Activated CD4-positive, alpha-beta T cell treated with anti-CD3 and anti-CD28 coated beads for 36 hours (primary cell): ENCODE results near the gene RAB11FIP4. TPM values are rescaled to one million over a fixed set of nuclear protein-coding genes. Genes with fewer than 3 reads are reported as not detected.

Experiments
- ATAC-seq: fragments of 200-7000 bp; cut with Tn5 transposase; one replicate; pipeline ENCODE4 v1.10.0; 2021; ENCODE audit warnings: mild to moderate bottlenecking, moderate library complexity
- CTCF ChIA-PET: fragments of 350-600 bp; sonication (Branson Sonifier 250); formaldehyde crosslinking; loops from one replicate; lab custom pipeline; 2021; ENCODE audit warnings: antibody characterized with exemption; lab: Charles Lee
- POLR2A ChIA-PET: fragments of 350-600 bp; sonication (Branson Sonifier 250); formaldehyde crosslinking; loops from one replicate; lab custom pipeline; 2021; ENCODE audit warnings: antibody characterized with exemption, inconsistent platforms; lab: Charles Lee
- DNase-seq: peaks from one replicate; pipeline ENCODE4 v3.0.0-alpha.2; 2020
- H3K27ac Mint-ChIP-seq: one replicate; pipeline ENCODE4 v1.8.0; 2021; ENCODE audit warnings: mixed read lengths
- H3K27me3 Mint-ChIP-seq: one replicate; pipeline ENCODE4 v1.8.0; 2021; ENCODE audit warnings: mixed read lengths
- H3K36me3 Mint-ChIP-seq: one replicate; pipeline ENCODE4 v1.8.0; 2021; ENCODE audit warnings: low read depth, mixed read lengths
- H3K4me1 Mint-ChIP-seq: one replicate; pipeline ENCODE4 v1.8.0; 2021; ENCODE audit warnings: mixed read lengths
- H3K4me3 Mint-ChIP-seq: one replicate; pipeline ENCODE4 v1.8.0; 2021; ENCODE audit warnings: mild to moderate bottlenecking, moderate library complexity, mixed read lengths
- H3K9me3 Mint-ChIP-seq: one replicate; pipeline ENCODE4 v1.8.0; 2021; ENCODE audit warnings: low read depth, mixed read lengths
- intact Hi-C, 2 experiments: fragments of 100-400 bp; cut with DNase I in 1 of 2; cut with micrococcal nuclease in 1 of 2; formaldehyde crosslinking; loops; one replicate each; pipeline versions ENCODE4 v1.14.2 to v1.15.1; 2022 to 2024; cut with DNase I, micrococcal nuclease
- total RNA-seq, 2 experiments: library from RNA; stranded (reverse); gene quantifications; one replicate each; pipeline ENCODE4 v1.2.3, GENCODE V29; 2021

RAB11FIP4 gene
- total RNA-seq, 2 experiments from 2014 or later = 30.3 to 41.4 TPM

GRCh38 chr17:31522284-31522931, 130.9 kb downstream of the RAB11FIP4 start:
- no peak overlapping the region for H3K27ac Mint-ChIP-seq
- peaks cover 30% of the 10 kb centered on the region for H3K36me3 Mint-ChIP-seq
- CTCF ChIA-PET = interaction anchor here (0.6 to 4.5 kb wide), 6 partner anchors 11 to 335 kb away, joined by 3 to 25 read pairs (median 3); no protein-coding TSS in a partner anchor
- no peaks in the 10 kb centered on the region for H3K4me1 Mint-ChIP-seq
- H3K9me3 Mint-ChIP-seq = no peaks in the 10 kb centered on the region
- H3K4me3 Mint-ChIP-seq = no peak overlapping the region
- ATAC-seq (no peak), DNase-seq (no peak)
- intact Hi-C loops = no loop called here
- POLR2A ChIA-PET = interaction anchor here (0.8 to 1.3 kb wide), 2 partner anchors 11 to 210 kb away, joined by 3 read pairs; no protein-coding TSS in a partner anchor
- H3K27me3 Mint-ChIP-seq = no peaks in the 10 kb centered on the region

GRCh38 chr17:31522987-31523495, 131.6 kb downstream of the RAB11FIP4 start:
- DNase-seq (no peak), ATAC-seq (no peak)
- Mint-ChIP-seq H3K36me3 (peaks cover 27% of the 10 kb centered on the region), H3K4me1 (no peaks in the 10 kb centered on the region), H3K27ac (no peak overlapping the region), H3K4me3 (no peak overlapping the region), H3K27me3 (no peaks in the 10 kb centered on the region), H3K9me3 (no peaks in the 10 kb centered on the region)
- ChIA-PET POLR2A (interaction anchor here (1.3 kb wide), 1 partner anchor 12 kb away, joined by 3 read pairs; no protein-coding TSS in a partner anchor), CTCF (interaction anchor here (0.7 to 4.5 kb wide), 6 partner anchors 12 to 335 kb away, joined by 3 to 25 read pairs (median 4); no protein-coding TSS in a partner anchor)
- intact Hi-C loops = no loop called here

GRCh38 chr17:31523862-31524730, 132.6 kb downstream of the RAB11FIP4 start:
- intact Hi-C loops = no loop called here
- no peak overlapping the region for H3K27ac Mint-ChIP-seq
- H3K4me1 Mint-ChIP-seq = no peaks in the 10 kb centered on the region
- DNase-seq (no peak), ATAC-seq (no peak)
- no peak overlapping the region for H3K4me3 Mint-ChIP-seq
- CTCF ChIA-PET = interaction anchor here (0.7 to 4.5 kb wide), 16 partner anchors 9 to 382 kb away, joined by 3 to 25 read pairs (median 4); no protein-coding TSS in a partner anchor
- no peaks in the 10 kb centered on the region for H3K9me3 Mint-ChIP-seq
- no peaks in the 10 kb centered on the region for H3K27me3 Mint-ChIP-seq
- POLR2A ChIA-PET = no interaction called here
- H3K36me3 Mint-ChIP-seq = peaks cover 27% of the 10 kb centered on the region

GRCh38 chr17:31524926-31525800, 133.7 kb downstream of the RAB11FIP4 start:
- H3K27ac Mint-ChIP-seq = no peak overlapping the region
- ChIA-PET POLR2A (no interaction called here), CTCF (interaction anchor here (0.6 to 4.5 kb wide), 21 partner anchors 9 to 383 kb away, joined by 3 to 25 read pairs (median 4); no protein-coding TSS in a partner anchor)
- ATAC-seq = peak; percentile 88
- no peaks in the 10 kb centered on the region for H3K9me3 Mint-ChIP-seq
- no peaks in the 10 kb centered on the region for H3K4me1 Mint-ChIP-seq
- no peaks in the 10 kb centered on the region for H3K27me3 Mint-ChIP-seq
- DNase-seq = peak; percentile 93
- H3K4me3 Mint-ChIP-seq = no peak overlapping the region
- H3K36me3 Mint-ChIP-seq = peaks cover 27% of the 10 kb centered on the region
- intact Hi-C loops = loop anchor here (1.0 kb wide), 2 partner anchors 88 to 136 kb away; no protein-coding TSS in a partner anchor

GRCh38 chr17:31525801-31526549, 134.5 kb downstream of the RAB11FIP4 start:
- Mint-ChIP-seq H3K9me3 (no peaks in the 10 kb centered on the region), H3K36me3 (peaks cover 27% of the 10 kb centered on the region), H3K27ac (no peak overlapping the region), H3K4me3 (no peak overlapping the region), H3K27me3 (no peaks in the 10 kb centered on the region), H3K4me1 (no peaks in the 10 kb centered on the region)
- CTCF ChIA-PET = interaction anchor here (0.6 to 3.0 kb wide), 10 partner anchors 8 to 344 kb away, joined by 3 to 16 read pairs (median 4); no protein-coding TSS in a partner anchor
- ATAC-seq = no peak
- POLR2A ChIA-PET = no interaction called here
- DNase-seq = no peak
- intact Hi-C loops = loop anchor here (1.0 kb wide), 2 partner anchors 89 to 137 kb away; no protein-coding TSS in a partner anchor

- Mint-ChIP-seq H3K27ac (no peak overlapping the region), H3K36me3 (peaks cover 28% of the 10 kb centered on the region), H3K27me3 (no peaks in the 10 kb centered on the region), H3K4me3 (no peak overlapping the region), H3K9me3 (no peaks in the 10 kb centered on the region), H3K4me1 (no peaks in the 10 kb centered on the region)
- CTCF ChIA-PET = interaction anchor here (0.6 to 2.5 kb wide), 5 partner anchors 54 to 155 kb away, joined by 3 to 10 read pairs (median 4); no protein-coding TSS in a partner anchor
- intact Hi-C loops = no loop called here
- POLR2A ChIA-PET = no interaction called here
- DNase-seq (no peak), ATAC-seq (no peak)
Observed at GRCh38 chr17:31527606-31528005, 136.1 kb downstream of the RAB11FIP4 start.

- no peaks in the 10 kb centered on the region for H3K9me3 Mint-ChIP-seq
- ATAC-seq (no peak), DNase-seq (no peak)
- no peak overlapping the region for H3K27ac Mint-ChIP-seq
- H3K36me3 Mint-ChIP-seq = peaks cover 23% of the 10 kb centered on the region
- H3K4me1 Mint-ChIP-seq = peaks cover 6% of the 10 kb centered on the region
- H3K27me3 Mint-ChIP-seq = no peaks in the 10 kb centered on the region
- intact Hi-C loops = no loop called here
- CTCF ChIA-PET = interaction anchor here (0.7 to 2.5 kb wide), 3 partner anchors 91 to 139 kb away, joined by 3 to 10 read pairs (median 4); no protein-coding TSS in a partner anchor
- POLR2A ChIA-PET = no interaction called here
- no peak overlapping the region for H3K4me3 Mint-ChIP-seq
Observed at GRCh38 chr17:31528291-31528874, 136.9 kb downstream of the RAB11FIP4 start.

- DNase-seq (no peak), ATAC-seq (no peak)
- H3K9me3 Mint-ChIP-seq = no peaks in the 10 kb centered on the region
- intact Hi-C loops = loop anchor here in 1 of 2 experiments (5.0 kb wide), 1 partner anchor 312 kb away; no protein-coding TSS in a partner anchor
- H3K4me1 Mint-ChIP-seq = peaks cover 9% of the 10 kb centered on the region
- H3K4me3 Mint-ChIP-seq = no peak overlapping the region
- H3K27ac Mint-ChIP-seq = no peak overlapping the region
- no peaks in the 10 kb centered on the region for H3K27me3 Mint-ChIP-seq
- peaks cover 10% of the 10 kb centered on the region for H3K36me3 Mint-ChIP-seq
- ChIA-PET POLR2A (no interaction called here), CTCF (interaction anchor here (0.7 to 1.1 kb wide), 2 partner anchors 86 to 142 kb away, joined by 4 to 5 read pairs; no protein-coding TSS in a partner anchor)
Observed at GRCh38 chr17:31529841-31530251, 138.4 kb downstream of the RAB11FIP4 start.

- ATAC-seq (no peak), DNase-seq (no peak)
- Mint-ChIP-seq H3K4me1 (peaks cover 13% of the 10 kb centered on the region), H3K36me3 (peaks cover 10% of the 10 kb centered on the region), H3K27me3 (no peaks in the 10 kb centered on the region), H3K9me3 (no peaks in the 10 kb centered on the region), H3K4me3 (no peak overlapping the region), H3K27ac (no peak overlapping the region)
- intact Hi-C loops = loop anchor here in 1 of 2 experiments (5.0 kb wide), 1 partner anchor 312 kb away; no protein-coding TSS in a partner anchor
- CTCF ChIA-PET = interaction anchor here (1.1 to 1.4 kb wide), 2 partner anchors 91 to 143 kb away, joined by 3 to 4 read pairs; no protein-coding TSS in a partner anchor
- POLR2A ChIA-PET = no interaction called here
Observed at GRCh38 chr17:31530391-31530985, 139.0 kb downstream of the RAB11FIP4 start.
